B cell (primary cell): Measurements from ENCODE around the gene IFITM1. TPM values are rescaled to one million over a fixed set of nuclear protein-coding genes. Genes with fewer than 3 reads are reported as not detected.

Experiments used
- ATAC-seq: fragments of 200-7000 bp; cut with Tn5 transposase; one replicate; pipeline ENCODE4 v1.10.0; 2021; ENCODE audit warnings: low read depth, mild to moderate bottlenecking, moderate number of reproducible peaks, moderate library complexity
- CTCF ChIA-PET: fragments of 350-600 bp; sonication (Branson Sonifier 250); formaldehyde crosslinking; loops from one replicate; lab custom pipeline; 2021; ENCODE audit warnings: antibody characterized with exemption, inconsistent platforms; lab: Charles Lee
- POLR2A ChIA-PET: fragments of 350-600 bp; sonication (Branson Sonifier 250); formaldehyde crosslinking; loops from one replicate; lab custom pipeline; 2021; ENCODE audit warnings: antibody characterized with exemption; lab: Charles Lee
- DNase-seq: peaks from one replicate; pipeline ENCODE4 v3.0.0; 2013
- H2AFZ ChIP-seq: 2 replicates; pipeline ENCODE4 v1.6.1; 2012; ENCODE audit warnings: mild to moderate bottlenecking, low read depth, low read length; ENCODE audit not compliant: insufficient read depth, poor library complexity, severe bottlenecking
- H3K27ac ChIP-seq, 2 donors: 1 replicate in 1 of 2; 2 replicates in 1 of 2; pipeline ENCODE4 v1.5.1; 2012 to 2013; ENCODE audit warnings: low read length in 2 of 2, mild to moderate bottlenecking in 2 of 2, moderate library complexity in 1 of 2
- H3K27me3 ChIP-seq, 4 experiments: fragments of 200-600 bp in 1 of 4; sonication (generic) in 1 of 4; replicated peaks in 1 of 4; 1 replicate in 2 of 4; 2 replicates in 2 of 4; pipeline versions ENCODE4 v1.6.1 to v1.7.0; 2013 to 2016; ENCODE audit warnings: low read length in 3 of 4, mild to moderate bottlenecking in 2 of 4, mixed read lengths in 1 of 4, moderate library complexity in 1 of 4; ENCODE audit not compliant: insufficient read depth in 4 of 4, control insufficient read depth in 3 of 4; ENCODE audit errors: control extremely low read depth in 1 of 4
- H3K36me3 ChIP-seq, 2 experiments: replicated peaks in 1 of 2; 1 replicate in 1 of 2; 2 replicates in 1 of 2; pipeline versions ENCODE4 v1.6.1 to v1.7.1; 2013; ENCODE audit warnings: low read length in 1 of 2; ENCODE audit not compliant: insufficient read depth in 2 of 2, control insufficient read depth in 1 of 2; ENCODE audit errors: control extremely low read depth in 1 of 2, extremely low read depth in 1 of 2
- H3K4me1 ChIP-seq, 2 donors: fragments of 200-600 bp in 1 of 2; sonication (generic) in 1 of 2; 1 replicate in 1 of 2; 2 replicates in 1 of 2; pipeline versions ENCODE4 v1.5.1 to v1.6.1; 2013 to 2017; ENCODE audit warnings: low read length in 2 of 2; ENCODE audit not compliant: control insufficient read depth in 2 of 2, insufficient read depth in 2 of 2
- H3K4me2 ChIP-seq: replicated peaks from 2 replicates; pipeline ENCODE3; 2012; ENCODE audit warnings: mild to moderate bottlenecking, low read depth, low read length; ENCODE audit not compliant: poor library complexity, severe bottlenecking
- H3K4me3 ChIP-seq, 5 experiments: fragments of 200-600 bp in 1 of 5; sonication (generic) in 1 of 5; 1 replicate in 3 of 5; 2 replicates in 2 of 5; pipeline versions ENCODE4 v1.5.1 to v1.7.0; 2011 to 2016; ENCODE audit warnings: low read length in 4 of 5, mild to moderate bottlenecking in 4 of 5, low read depth in 2 of 5, control low read depth in 1 of 5, moderate library complexity in 1 of 5; ENCODE audit not compliant: insufficient read depth in 1 of 5; ENCODE audit errors: control extremely low read depth in 1 of 5, extremely low read depth in 1 of 5
- H3K79me2 ChIP-seq: fragments of 200-600 bp; sonication (generic); one replicate; pipeline ENCODE4 v1.6.0; 2016; ENCODE audit warnings: low read length; ENCODE audit not compliant: control insufficient read depth, insufficient read depth
- H3K9ac ChIP-seq: fragments of 200-600 bp; sonication (generic); 2 replicates; pipeline ENCODE4 v1.6.1; 2017; ENCODE audit warnings: mild to moderate bottlenecking, low read length, moderate library complexity
- H3K9me3 ChIP-seq, 3 donors: one replicate each; pipeline versions ENCODE4 v1.6.1 to v1.7.1; 2013; ENCODE audit warnings: low read length in 2 of 3; ENCODE audit not compliant: control insufficient read depth in 2 of 3, insufficient read depth in 1 of 3; ENCODE audit errors: control extremely low read depth in 1 of 3
- H4K20me1 ChIP-seq: 2 replicates; pipeline ENCODE4 v1.6.0; 2012; ENCODE audit warnings: mild to moderate bottlenecking, low read length; ENCODE audit not compliant: insufficient read depth, control insufficient read depth, poor library complexity, severe bottlenecking
- H3K27ac Mint-ChIP-seq: one replicate; pipeline ENCODE4 v1.8.0; 2021; ENCODE audit warnings: mixed read lengths
- H3K27me3 Mint-ChIP-seq: one replicate; pipeline ENCODE4 v1.8.0; 2021; ENCODE audit warnings: mixed read lengths
- H3K4me1 Mint-ChIP-seq: one replicate; pipeline ENCODE4 v1.8.0; 2021; ENCODE audit warnings: mixed read lengths
- H3K4me3 Mint-ChIP-seq: one replicate; pipeline ENCODE4 v1.8.0; 2021; ENCODE audit warnings: mixed read lengths
- H3K9me3 Mint-ChIP-seq: one replicate; pipeline ENCODE4 v1.8.0; 2022; ENCODE audit warnings: mixed read lengths; ENCODE audit not compliant: insufficient read depth
- EZH2 ChIP-seq: IDR thresholded peaks from 2 replicates; pipeline ENCODE4 v1.6.1; 2012; ENCODE audit warnings: borderline replicate concordance, low read depth, mild to moderate bottlenecking, moderate library complexity, low read length; ENCODE audit not compliant: insufficient read depth, poor library complexity, severe bottlenecking
- WGBS: methylation state at CpG from one replicate; pipeline ENCODE4 v1.1.5; 2013; ENCODE audit warnings: missing lambda C conversion rate; ENCODE audit not compliant: insufficient coverage; 5-methylcytosine and 5-hydroxymethylcytosine counted together
- intact Hi-C: fragments of 100-400 bp; cut with micrococcal nuclease; formaldehyde crosslinking; loops from one replicate; pipeline ENCODE4 v1.10.0; 2022
- polyA plus RNA-seq: library from polyadenylated mRNA; depleted of rRNA; stranded (reverse); fragments of >200 nt; gene quantifications from 2 replicates; pipeline ENCODE4 v1.2.3, GENCODE V29; 2012
- total RNA-seq, 2 donors: library from RNA; stranded (reverse); fragments of 120-200 nt in 1 of 2; gene quantifications; 1 replicate in 1 of 2; 2 replicates in 1 of 2; pipeline versions ENCODE4 v1.2.3 to v1.2.4, GENCODE V29; 2013 to 2022
- TF ChIP-seq, protein P1 (sequence below): fragments of 200-600 bp; IDR thresholded peaks from one replicate; pipeline ENCODE4 v1.8.0; 2022; ENCODE audit warnings: antibody characterized with exemption, mild to moderate bottlenecking

The IFITM1 gene
- total and polyA plus RNA-seq, 2 donors (not counting 1 experiment from before 2014, with no cell fraction given): 19.5 to 83.7 TPM

DNA sequence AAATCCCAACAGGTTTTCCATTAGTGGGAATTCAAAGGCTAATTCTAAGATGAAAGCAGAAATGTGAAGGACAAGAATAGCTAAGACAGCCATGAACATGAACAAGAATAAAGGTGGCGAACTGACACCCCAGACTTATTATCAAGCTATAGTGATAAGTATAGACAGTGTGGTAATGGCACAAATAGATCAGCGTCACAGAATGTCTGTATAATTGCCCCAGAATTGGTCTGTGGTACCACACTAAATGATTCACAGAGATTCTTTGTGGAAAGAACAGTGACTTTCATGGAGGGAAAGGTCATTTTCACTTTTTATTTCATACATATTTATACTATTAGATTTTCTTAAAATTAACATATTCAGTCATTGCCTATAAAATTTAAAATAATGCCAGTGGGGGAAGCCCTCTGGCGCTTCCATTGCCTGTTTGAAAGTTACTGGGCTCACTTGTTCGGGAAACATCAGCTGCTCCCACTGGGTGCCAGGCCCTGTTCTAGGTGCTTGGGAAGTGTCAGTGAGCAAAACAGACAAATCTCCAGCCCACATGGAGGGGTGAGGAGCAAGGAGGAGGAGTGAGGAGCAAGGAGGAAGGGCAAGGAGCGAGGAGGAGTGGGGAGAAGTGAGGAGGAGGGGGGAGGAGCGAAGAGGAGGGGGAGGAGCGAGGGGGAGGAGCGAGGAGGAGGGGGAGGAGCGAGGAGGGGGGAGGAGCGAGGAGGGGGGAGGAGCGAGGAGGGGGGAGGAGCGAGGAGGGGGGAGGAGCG is 47.0 kb upstream of the IFITM1 start:
- H4K20me1 ChIP-seq: no peaks in the 10 kb centered on the region
- intact Hi-C loops: loop anchor here (5.0 kb wide), 1 partner anchor 40 kb away; the partner anchor contains the start of gene IFITM2
- H3K79me2 ChIP-seq: peaks cover 11% of the 10 kb centered on the region
- Mint-ChIP-seq H3K27me3 (no peaks in the 10 kb centered on the region), H3K27ac (peak overlapping the region; percentile 92), H3K4me3 (peak overlapping the region; percentile 71), H3K4me1 (peaks cover 38% of the 10 kb centered on the region), H3K9me3 (peaks cover 4% of the 10 kb centered on the region)
- H3K4me2 ChIP-seq: peak overlapping the region; percentile 30
- ChIA-PET CTCF (interaction anchor here (1.2 to 3.8 kb wide), 4 partner anchors 9 to 38 kb away, joined by 4 to 49 read pairs (median 10); no protein-coding TSS in a partner anchor), POLR2A (interaction anchor here (0.6 to 3.9 kb wide), 18 partner anchors 9 to 1581 kb away, joined by 3 to 34 read pairs (median 6); partner anchors contain the start of genes BET1L, IFITM2, PGGHG and PNPLA2)
- 100% methylated on average over 2 of the region's 13 CpGs for WGBS
- peak overlapping the region; percentile 35 to 46 for H3K27ac ChIP-seq
- peaks cover 25 to 32% of the 10 kb centered on the region in 2 donors for H3K4me1 ChIP-seq
- H3K9me3 ChIP-seq: peaks cover 0 to 22% (median 5%) of the 10 kb centered on the region in 3 donors
- TF ChIP-seq, protein P1, sequence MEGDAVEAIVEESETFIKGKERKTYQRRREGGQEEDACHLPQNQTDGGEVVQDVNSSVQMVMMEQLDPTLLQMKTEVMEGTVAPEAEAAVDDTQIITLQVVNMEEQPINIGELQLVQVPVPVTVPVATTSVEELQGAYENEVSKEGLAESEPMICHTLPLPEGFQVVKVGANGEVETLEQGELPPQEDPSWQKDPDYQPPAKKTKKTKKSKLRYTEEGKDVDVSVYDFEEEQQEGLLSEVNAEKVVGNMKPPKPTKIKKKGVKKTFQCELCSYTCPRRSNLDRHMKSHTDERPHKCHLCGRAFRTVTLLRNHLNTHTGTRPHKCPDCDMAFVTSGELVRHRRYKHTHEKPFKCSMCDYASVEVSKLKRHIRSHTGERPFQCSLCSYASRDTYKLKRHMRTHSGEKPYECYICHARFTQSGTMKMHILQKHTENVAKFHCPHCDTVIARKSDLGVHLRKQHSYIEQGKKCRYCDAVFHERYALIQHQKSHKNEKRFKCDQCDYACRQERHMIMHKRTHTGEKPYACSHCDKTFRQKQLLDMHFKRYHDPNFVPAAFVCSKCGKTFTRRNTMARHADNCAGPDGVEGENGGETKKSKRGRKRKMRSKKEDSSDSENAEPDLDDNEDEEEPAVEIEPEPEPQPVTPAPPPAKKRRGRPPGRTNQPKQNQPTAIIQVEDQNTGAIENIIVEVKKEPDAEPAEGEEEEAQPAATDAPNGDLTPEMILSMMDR: no peak
- no peak for TF ChIP-seq EZH2
- no peak overlapping the region for H2AFZ ChIP-seq
- H3K9ac ChIP-seq: no peak overlapping the region
- peak; percentile 71 for DNase-seq
- ATAC-seq: peak; percentile 13
- no peak overlapping the region for H3K4me3 ChIP-seq
- no peaks in the 10 kb centered on the region for H3K27me3 ChIP-seq
- H3K36me3 ChIP-seq: no peaks in the 10 kb centered on the region
